Fibroblast of the aortic adventitia (primary cell): ENCODE measurements around the gene UNC79. TPM values are rescaled to one million over a fixed set of nuclear protein-coding genes. Genes with fewer than 3 reads are reported as not detected.
"Not testable (repeated sequence)": the region's sequence is repeated elsewhere in the genome, so short reads cannot be mapped to it uniquely, and the experiment has no call there.

Experiments
- DNase-seq: peaks from one replicate; pipeline ENCODE4 v3.0.0-alpha.2; 2010; ENCODE audit warnings: low read depth
- H3K4me3 ChIP-seq: 2 replicates; pipeline ENCODE4 v1.5.1; 2011; ENCODE audit warnings: low read depth, mild to moderate bottlenecking, control low read depth, low read length, moderate library complexity
- CTCF ChIP-seq: IDR thresholded peaks from 2 replicates; pipeline ENCODE4 v1.5.1; 2011; ENCODE audit warnings: mild to moderate bottlenecking, low read length, control low read depth, inconsistent platforms; ENCODE audit not compliant: insufficient read depth
- total RNA-seq: library from RNA; depleted of rRNA; stranded (reverse); fragments of >200 nt; gene quantifications from 2 replicates; pipeline ENCODE4 v1.2.3, GENCODE V29; 2012; ENCODE audit warnings: low replicate concordance

UNC79 gene
- total RNA-seq, 1 donor = 0.09 TPM

GRCh38 chr14:93410021-93410420 lies 20.7 kb upstream of the UNC79 start:
- DNase-seq = no peak
- no peak for TF ChIP-seq CTCF
- H3K4me3 ChIP-seq = no peak overlapping the region

- DNase-seq = no peak
- TF ChIP-seq CTCF = no peak
- H3K4me3 ChIP-seq = no peak overlapping the region
Measured at GRCh38 chr14:93410893-93411292, 19.8 kb upstream of the UNC79 start.

GRCh38 chr14:93425136-93425535 lies 5.6 kb upstream of the UNC79 start:
- not testable (repeated sequence) for DNase-seq, H3K4me3 ChIP-seq

DNA sequence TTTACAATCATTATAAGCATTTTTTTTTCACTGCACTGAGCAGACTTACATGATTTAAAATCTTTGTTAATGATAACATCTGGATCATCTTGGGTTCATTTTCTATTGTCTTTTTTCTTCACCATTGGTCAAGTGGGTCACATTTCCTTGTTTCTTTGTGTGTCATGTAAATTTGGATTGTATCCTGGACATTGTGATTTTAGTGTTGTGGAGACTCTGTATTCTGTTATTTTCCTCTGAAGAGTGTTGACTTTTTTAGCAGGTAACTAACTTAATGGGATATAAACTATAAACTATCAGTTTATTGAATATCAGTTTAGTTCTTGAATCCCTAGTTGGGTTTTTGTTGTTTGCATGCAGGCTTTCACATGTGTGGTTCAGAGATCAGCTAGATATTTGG lies 4.0 kb upstream of the UNC79 start:
- TF ChIP-seq CTCF = no peak
- no peak for DNase-seq
- no peak overlapping the region for H3K4me3 ChIP-seq

DNA sequence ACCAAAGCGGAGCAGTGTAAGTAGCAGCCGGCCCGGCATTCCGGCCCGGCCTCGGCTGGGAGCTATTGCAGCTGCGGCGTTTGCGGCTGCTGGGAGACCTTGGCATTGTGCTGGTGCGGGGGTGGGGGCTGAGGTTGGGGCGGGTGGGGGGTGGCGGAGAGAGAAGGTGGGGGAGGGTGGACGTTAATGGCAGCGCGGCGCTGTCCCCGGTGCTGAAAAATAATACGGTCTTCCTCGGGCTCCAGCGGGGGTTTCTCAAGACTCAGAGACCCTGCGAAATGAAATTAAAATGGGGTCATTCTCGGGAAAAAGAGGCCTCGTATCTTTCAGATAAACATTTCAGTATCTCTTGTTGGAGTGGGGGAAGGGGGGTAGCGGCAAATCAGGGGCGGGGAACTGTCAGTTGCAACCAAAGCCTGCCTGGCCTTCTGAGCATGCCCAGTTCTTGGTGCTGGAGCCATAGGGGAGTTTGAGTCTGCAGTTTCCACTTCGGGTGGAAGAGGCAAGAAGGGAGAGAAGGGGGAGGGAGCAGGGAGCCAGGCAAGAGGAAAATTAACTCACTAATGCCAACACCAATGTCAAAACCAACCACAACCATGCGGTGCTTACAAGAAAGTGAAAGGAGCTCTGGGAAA lies 414 bp downstream of the UNC79 start:
- no peak for TF ChIP-seq CTCF
- peak; percentile 1 for DNase-seq
- peak overlapping the region; percentile 36 for H3K4me3 ChIP-seq

- DNase-seq = no peak
- H3K4me3 ChIP-seq = no peak overlapping the region
- no peak for TF ChIP-seq CTCF
Measured at GRCh38 chr14:93454224-93454623, 23.5 kb downstream of the UNC79 start.

- TF ChIP-seq CTCF = no peak
- DNase-seq = no peak
- H3K4me3 ChIP-seq = no peak overlapping the region
Measured at GRCh38 chr14:93456356-93456755, 25.6 kb downstream of the UNC79 start.
